WTC11 (cell line): ENCODE data around the gene HRC. TPM values are rescaled to one million over a fixed set of nuclear protein-coding genes. Genes with fewer than 3 reads are reported as not detected.
A peak's percentile ranks its signal among the peaks of the same experiment; 100 is the strongest.

ENCODE experiments used
- ATAC-seq: fragments of 200-7000 bp; cut with Tn5 transposase; 2 replicates; pipeline ENCODE4 v1.10.0; 2021; ENCODE audit warnings: mild to moderate bottlenecking, moderate library complexity
- CTCF ChIA-PET: fragments of 300-600 bp; sonication (Branson Sonifier 250); formaldehyde crosslinking; loops from one replicate; lab custom pipeline; 2021; ENCODE audit warnings: antibody characterized with exemption; lab: Charles Lee
- POLR2A ChIA-PET: fragments of 350-600 bp; sonication (Branson Sonifier 250); formaldehyde crosslinking; loops from one replicate; lab custom pipeline; 2021; ENCODE audit warnings: antibody characterized with exemption; lab: Charles Lee
- DNase-seq: peaks from one replicate; pipeline ENCODE4 v3.0.0; 2021; ENCODE audit warnings: low spot score
- H3K27ac Mint-ChIP-seq: 2 replicates; pipeline ENCODE4 v1.8.0; 2021; ENCODE audit warnings: mixed read lengths
- H3K27me3 Mint-ChIP-seq: 2 replicates; pipeline ENCODE4 v1.8.0; 2021; ENCODE audit warnings: low read depth, mild to moderate bottlenecking, moderate library complexity, mixed read lengths
- H3K36me3 Mint-ChIP-seq: 2 replicates; pipeline ENCODE4 v1.8.0; 2021; ENCODE audit warnings: mixed read lengths
- H3K4me1 Mint-ChIP-seq: 2 replicates; pipeline ENCODE4 v1.8.0; 2022; ENCODE audit warnings: mixed read lengths
- H3K4me3 Mint-ChIP-seq: 2 replicates; pipeline ENCODE4 v1.8.0; 2021; ENCODE audit warnings: mild to moderate bottlenecking, moderate library complexity, mixed read lengths
- H3K9me3 Mint-ChIP-seq: 2 replicates; pipeline ENCODE4 v1.8.0; 2021; ENCODE audit warnings: mixed read lengths
- ATF3 ChIP-seq: sonication (generic); formaldehyde crosslinking; conservative IDR thresholded peaks from 2 replicates; pipeline ENCODE4 v1.8.1; 2022; ENCODE audit warnings: mild to moderate bottlenecking, missing genetic modification reagents
- ESRRA ChIP-seq: sonication (generic); formaldehyde crosslinking; IDR thresholded peaks from 2 replicates; pipeline ENCODE4 v1.8.1; 2022; ENCODE audit warnings: mild to moderate bottlenecking, missing genetic modification reagents, borderline replicate concordance
- FOXP4 ChIP-seq: sonication (generic); formaldehyde crosslinking; IDR thresholded peaks from 2 replicates; pipeline ENCODE4 v1.8.0; 2022; ENCODE audit warnings: mild to moderate bottlenecking, missing genetic modification reagents
- GABPB1 ChIP-seq: sonication (generic); formaldehyde crosslinking; IDR thresholded peaks from 2 replicates; pipeline ENCODE4 v1.8.1; 2023; ENCODE audit warnings: mild to moderate bottlenecking, missing genetic modification reagents
- IRF2 ChIP-seq: sonication (generic); formaldehyde crosslinking; IDR thresholded peaks from 2 replicates; pipeline ENCODE4 v1.8.0; 2022; ENCODE audit warnings: low read depth, missing genetic modification reagents, borderline replicate concordance
- JAZF1 ChIP-seq: fragments of 250-450 bp; sonication (Bioruptor Pico); IDR thresholded peaks from 2 replicates; pipeline ENCODE4 v1.9.0; 2021; ENCODE audit warnings: moderate library complexity, mild to moderate bottlenecking, inconsistent platforms
- MXD4 ChIP-seq: fragments of 250-450 bp; sonication (Bioruptor Pico); IDR thresholded peaks from 2 replicates; pipeline ENCODE4 v1.8.0; 2021; ENCODE audit warnings: mild to moderate bottlenecking, moderate library complexity, borderline replicate concordance
- NFYB ChIP-seq: sonication (generic); formaldehyde crosslinking; conservative IDR thresholded peaks from 2 replicates; pipeline ENCODE4 v1.8.0; 2022; ENCODE audit warnings: low read depth, missing genetic modification reagents
- SMAD3 ChIP-seq: sonication (generic); formaldehyde crosslinking; IDR thresholded peaks from 2 replicates; pipeline ENCODE4 v1.8.0; 2022; ENCODE audit warnings: missing genetic modification reagents, mild to moderate bottlenecking, borderline replicate concordance
- TCF7 ChIP-seq: sonication (generic); formaldehyde crosslinking; IDR thresholded peaks from 2 replicates; pipeline ENCODE4 v1.8.0; 2022; ENCODE audit warnings: mild to moderate bottlenecking, low read depth, missing genetic modification reagents, moderate library complexity
- USF1 ChIP-seq: sonication (generic); formaldehyde crosslinking; IDR thresholded peaks from 2 replicates; pipeline ENCODE4 v1.8.0; 2022; ENCODE audit warnings: mild to moderate bottlenecking, missing genetic modification reagents
- USF2 ChIP-seq: sonication (generic); formaldehyde crosslinking; IDR thresholded peaks from 2 replicates; pipeline ENCODE4 v1.8.1; 2023; ENCODE audit warnings: mild to moderate bottlenecking, missing genetic modification reagents, moderate library complexity
- ZBTB21 ChIP-seq: sonication (generic); formaldehyde crosslinking; IDR thresholded peaks from 2 replicates; pipeline ENCODE4 v1.8.1; 2023; ENCODE audit warnings: mild to moderate bottlenecking, missing genetic modification reagents, borderline replicate concordance
- ZNF263 ChIP-seq: sonication (generic); formaldehyde crosslinking; IDR thresholded peaks from 2 replicates; pipeline ENCODE4 v1.8.1; 2022; ENCODE audit warnings: low read depth, mild to moderate bottlenecking, moderate library complexity, missing genetic modification reagents
- ZNF512 ChIP-seq: sonication (generic); formaldehyde crosslinking; IDR thresholded peaks from 2 replicates; pipeline ENCODE4 v1.8.1; 2022; ENCODE audit warnings: missing genetic modification reagents, borderline replicate concordance
- total RNA-seq: library from RNA; stranded (reverse); gene quantifications from 3 replicates; pipeline ENCODE4 v1.2.3, GENCODE V29; 2021

HRC gene
- total RNA-seq, 1 experiment from 2014 or later = 1.9 TPM

GRCh38 chr19:49201042-49201441, 45.8 kb upstream of the HRC start:
- no peak for ATAC-seq
- H3K27me3 Mint-ChIP-seq = no peaks in the 10 kb centered on the region
- H3K4me3 Mint-ChIP-seq = no peak overlapping the region
- CTCF ChIA-PET = interaction anchor here (2.6 kb wide), 1 partner anchor 103 kb away, joined by 8 read pairs; no protein-coding TSS in a partner anchor
- POLR2A ChIA-PET = no interaction called here
- no peaks in the 10 kb centered on the region for H3K4me1 Mint-ChIP-seq
- no peak for TF ChIP-seq MXD4 (CRISPR knock-in tag)
- TF ChIP-seq NFYB = no peak
- TF ChIP-seq IRF2 (CRISPR knock-in tag) = no peak
- no peak for TF ChIP-seq GABPB1 (CRISPR knock-in tag)
- TF ChIP-seq ZBTB21 (CRISPR knock-in tag) = no peak
- no peak for TF ChIP-seq ATF3 (CRISPR knock-in tag)
- no peak for DNase-seq
- no peaks in the 10 kb centered on the region for H3K9me3 Mint-ChIP-seq
- no peak overlapping the region for H3K27ac Mint-ChIP-seq
- peaks cover 13% of the 10 kb centered on the region; the same call in 1 of the 2 replicates for H3K36me3 Mint-ChIP-seq

GRCh38 chr19:49200238-49200862, 45.2 kb upstream of the HRC start:
- Mint-ChIP-seq H3K4me1 (no peaks in the 10 kb centered on the region), H3K27me3 (no peaks in the 10 kb centered on the region), H3K27ac (no peak overlapping the region), H3K9me3 (no peaks in the 10 kb centered on the region), H3K36me3 (peaks cover 13% of the 10 kb centered on the region; the same call in 1 of the 2 replicates), H3K4me3 (no peak overlapping the region)
- TF ChIP-seq ESRRA (CRISPR knock-in tag) = no peak
- no peak for TF ChIP-seq FOXP4
- TF ChIP-seq TCF7 (CRISPR knock-in tag) = no peak
- TF ChIP-seq NFYB = no peak
- TF ChIP-seq JAZF1 (CRISPR knock-in tag) = no peak
- ATAC-seq = peak; percentile 73
- ChIA-PET POLR2A (no interaction called here), CTCF (interaction anchor here (1.3 to 3.9 kb wide), 7 partner anchors 10 to 169 kb away, joined by 4 to 72 read pairs (median 27); partner anchors contain the start of genes CGB2 and LIN7B)
- peak; percentile 45 for DNase-seq

GRCh38 chr19:49196527-49197240, 41.5 kb upstream of the HRC start:
- no peak overlapping the region for H3K27ac Mint-ChIP-seq
- H3K4me3 Mint-ChIP-seq = no peak overlapping the region
- DNase-seq (no peak), ATAC-seq (no peak)
- TF ChIP-seq USF1 (CRISPR knock-in tag) = no peak
- no peak for TF ChIP-seq USF2 (CRISPR knock-in tag)
- no peak for TF ChIP-seq ZNF263 (CRISPR knock-in tag)
- no peak for TF ChIP-seq SMAD3 (CRISPR knock-in tag)
- TF ChIP-seq TCF7 (CRISPR knock-in tag) = no peak
- TF ChIP-seq ZNF512 (CRISPR knock-in tag) = peak; percentile 46; the same call in 1 of the 2 replicates
- peaks cover 7% of the 10 kb centered on the region for H3K27me3 Mint-ChIP-seq
- peaks cover 3% of the 10 kb centered on the region; the same call in 1 of the 2 replicates for H3K36me3 Mint-ChIP-seq
- ChIA-PET CTCF (interaction anchor here (0.6 to 5.3 kb wide), 10 partner anchors 14 to 1562 kb away, joined by 3 to 98 read pairs (median 4); no protein-coding TSS in a partner anchor), POLR2A (interaction anchor here (0.6 kb wide), 1 partner anchor 66 kb away, joined by 3 read pairs; no protein-coding TSS in a partner anchor)
- H3K9me3 Mint-ChIP-seq = no peaks in the 10 kb centered on the region
- no peaks in the 10 kb centered on the region for H3K4me1 Mint-ChIP-seq
